Measurements from ENCODE around the gene SMIM5.
A peak's percentile ranks its signal among the peaks of the same experiment; 100 is the strongest.

SMIM5 gene

GRCh38 chr17:75603123-75603522 lies 30.1 kb upstream of the SMIM5 start:
- DNase-seq (ENCODE audit: low read depth in 2 of 2), result no peak

- DNase-seq (ENCODE audit: low read depth in 2 of 2), result no peak
These were observed 29.1 kb upstream of the SMIM5 start for GRCh38 chr17:75604034-75604695.

- no peak for DNase-seq (ENCODE audit: low read depth in 2 of 2)
These were observed 27.4 kb upstream of the SMIM5 start for GRCh38 chr17:75605790-75606189.

- DNase-seq (ENCODE audit: low read depth in 2 of 2), result no peak
These were observed 26.1 kb upstream of the SMIM5 start for GRCh38 chr17:75607086-75607485.

GRCh38 chr17:75610103-75610984 lies 22.9 kb upstream of the SMIM5 start:
- no peak for DNase-seq (ENCODE audit: low read depth in 2 of 2)

GRCh38 chr17:75611851-75612429 lies 21.3 kb upstream of the SMIM5 start:
- DNase-seq (ENCODE audit: low read depth in 2 of 2), result no peak

GRCh38 chr17:75612906-75613626 lies 20.2 kb upstream of the SMIM5 start:
- no peak for DNase-seq (ENCODE audit: low read depth in 2 of 2)

- DNase-seq (ENCODE audit: low read depth in 2 of 2), result no peak
These were observed 19.2 kb upstream of the SMIM5 start for GRCh38 chr17:75614006-75614405.

GRCh38 chr17:75614556-75615270 lies 18.5 kb upstream of the SMIM5 start:
- no peak for DNase-seq (ENCODE audit: low read depth in 2 of 2)

GRCh38 chr17:75615301-75615700 lies 17.9 kb upstream of the SMIM5 start:
- DNase-seq (ENCODE audit: low read depth in 2 of 2), result no peak

- DNase-seq (ENCODE audit: low read depth in 2 of 2), result no peak
These were observed 16.6 kb upstream of the SMIM5 start for GRCh38 chr17:75616521-75617122.

- DNase-seq (ENCODE audit: low read depth in 2 of 2), result no peak
These were observed 16.0 kb upstream of the SMIM5 start for GRCh38 chr17:75617218-75617617.

- no peak for DNase-seq (ENCODE audit: low read depth in 2 of 2)
These were observed 15.6 kb upstream of the SMIM5 start for GRCh38 chr17:75617675-75618074.

GRCh38 chr17:75619506-75620431 lies 13.5 kb upstream of the SMIM5 start:
- DNase-seq (ENCODE audit: low read depth in 2 of 2), result peak in 1 of 2 experiments; percentile 13

GRCh38 chr17:75621489-75621888 lies 11.7 kb upstream of the SMIM5 start:
- no peak for DNase-seq (ENCODE audit: low read depth in 2 of 2)

GRCh38 chr17:75622076-75622475 lies 11.2 kb upstream of the SMIM5 start:
- DNase-seq (ENCODE audit: low read depth in 2 of 2), result no peak

GRCh38 chr17:75622771-75623273 lies 10.4 kb upstream of the SMIM5 start:
- no peak for DNase-seq (ENCODE audit: low read depth in 2 of 2)

- DNase-seq (ENCODE audit: low read depth in 2 of 2), result no peak
These were observed 9.8 kb upstream of the SMIM5 start for GRCh38 chr17:75623386-75623785.

GRCh38 chr17:75624021-75624420 lies 9.2 kb upstream of the SMIM5 start:
- DNase-seq (ENCODE audit: low read depth in 2 of 2), result no peak

Measured in stimulated activated CD4-positive, alpha-beta T cell treated with anti-CD3 and anti-CD28 coated beads, Interleukin-12 subunit alpha, Interleukin-12 subunit beta, amount 100 ng/mL, for 24 hours (primary cell).